K562 (cell line): ENCODE results near the gene POP7. TPM values are rescaled to one million over a fixed set of nuclear protein-coding genes. Genes with fewer than 3 reads are reported as not detected.
A peak's percentile ranks its signal among the peaks of the same experiment; 100 is the strongest.

Experiments used
- ASH1L ChIP-seq: fragments of 450-650 bp; IDR thresholded peaks from 2 replicates; pipeline ENCODE4 v1.6.1; 2018; ENCODE audit warnings: borderline replicate concordance, mild to moderate bottlenecking, low read depth; ENCODE audit not compliant: partially characterized antibody
- BACH1 ChIP-seq: fragments of 200-800 bp; sonication (Bioruptor generic); IDR thresholded peaks from 2 replicates; pipeline ENCODE4 v1.6.1; 2016; ENCODE audit warnings: missing genetic modification characterization, missing compliant biosample characterization
- CBFB ChIP-seq: sonication (generic); formaldehyde crosslinking; IDR thresholded peaks from 2 replicates; pipeline ENCODE4 v1.4.0; 2020; ENCODE audit warnings: mild to moderate bottlenecking, missing genetic modification reagents
- CEBPB ChIP-seq: fragments of 450-650 bp; IDR thresholded peaks from 2 replicates; pipeline ENCODE4 v1.6.1; 2016; ENCODE audit warnings: missing genetic modification characterization, missing compliant biosample characterization
- CHAMP1 ChIP-seq: fragments of 450-650 bp; IDR thresholded peaks from 2 replicates; pipeline ENCODE4 v1.6.1; 2016; ENCODE audit warnings: mild to moderate bottlenecking
- CHD2 ChIP-seq: IDR thresholded peaks from 2 replicates; pipeline ENCODE4 v1.6.1; 2011; ENCODE audit warnings: low read depth, low read length
- DMBX1 ChIP-seq: fragments of 250-450 bp; sonication (Bioruptor Pico); IDR thresholded peaks from 2 replicates; pipeline ENCODE4 v1.8.0; 2022; ENCODE audit warnings: inconsistent platforms, mild to moderate bottlenecking, moderate library complexity, borderline replicate concordance
- HIVEP1 ChIP-seq: fragments of 250-450 bp; sonication (Bioruptor Pico); IDR thresholded peaks from 2 replicates; pipeline ENCODE4 v1.4.0; 2020; ENCODE audit warnings: mild to moderate bottlenecking
- HNRNPL ChIP-seq: fragments of 200-400 bp; formaldehyde crosslinking; IDR thresholded peaks from 2 replicates; pipeline ENCODE4 v1.6.1; 2017; ENCODE audit warnings: low read depth, mild to moderate bottlenecking, low read length
- MYC ChIP-seq, 2 experiments: fragments of 250-450 bp in 1 of 2; sonication (Bioruptor Pico) in 1 of 2; IDR thresholded peaks; 2 replicates each; pipeline versions ENCODE4 v1.5.1 to v1.6.1; 2012 to 2021; ENCODE audit warnings: low read depth in 2 of 2, borderline replicate concordance in 1 of 2, improper control_type of control experiment in 1 of 2, low read length in 1 of 2, mild to moderate bottlenecking in 1 of 2, moderate library complexity in 1 of 2
- NR1H2 ChIP-seq: sonication (generic); formaldehyde crosslinking; IDR thresholded peaks from 2 replicates; pipeline ENCODE4 v1.4.0; 2020; ENCODE audit warnings: mild to moderate bottlenecking, missing genetic modification reagents
- PHB ChIP-seq: fragments of 250-450 bp; sonication (Bioruptor Pico); IDR thresholded peaks from 2 replicates; pipeline ENCODE4 v1.5.0; 2021
- POLR2H ChIP-seq: IDR thresholded peaks from 2 replicates; pipeline ENCODE4 v1.6.1; 2016; ENCODE audit warnings: missing genetic modification characterization, low read depth, mild to moderate bottlenecking, control low read depth, missing compliant biosample characterization, moderate library complexity
- RBM14 ChIP-seq: fragments of 200-400 bp; formaldehyde crosslinking; IDR thresholded peaks from 2 replicates; pipeline ENCODE4 v1.6.1; 2018; ENCODE audit warnings: low read depth, mild to moderate bottlenecking, low read length, moderate library complexity, borderline replicate concordance; ENCODE audit not compliant: insufficient read depth
- RBM22 ChIP-seq: fragments of 200-400 bp; formaldehyde crosslinking; IDR thresholded peaks from 2 replicates; pipeline ENCODE4 v1.6.1; 2018; ENCODE audit warnings: low read length, low read depth; ENCODE audit not compliant: poor library complexity, severe bottlenecking
- SMARCC2 ChIP-seq: fragments of 450-650 bp; IDR thresholded peaks from 2 replicates; pipeline ENCODE4 v1.6.1; 2017; ENCODE audit warnings: antibody characterized with exemption, moderate library complexity, mild to moderate bottlenecking, low read depth
- SUPT5H ChIP-seq: fragments of 450-650 bp; IDR thresholded peaks from 2 replicates; pipeline ENCODE4 v1.6.1; 2016
- TAF9B ChIP-seq: fragments of 450-650 bp; IDR thresholded peaks from 2 replicates; pipeline ENCODE4 v1.6.1; 2018; ENCODE audit warnings: mild to moderate bottlenecking; ENCODE audit not compliant: partially characterized antibody
- TCF3 ChIP-seq: sonication (generic); formaldehyde crosslinking; IDR thresholded peaks from 2 replicates; pipeline ENCODE4 v1.4.0; 2020; ENCODE audit warnings: mild to moderate bottlenecking, missing genetic modification reagents
- THRAP3 ChIP-seq: fragments of 450-650 bp; IDR thresholded peaks from 2 replicates; pipeline ENCODE4 v1.6.1; 2016; ENCODE audit warnings: mild to moderate bottlenecking, inconsistent platforms, borderline replicate concordance
- ZNF511 ChIP-seq: sonication (generic); formaldehyde crosslinking; IDR thresholded peaks from 2 replicates; pipeline ENCODE4 v1.8.0; 2022; ENCODE audit warnings: mild to moderate bottlenecking, missing genetic modification reagents
- polyA plus RNA-seq, 8 experiments: library from polyadenylated mRNA; depleted of rRNA in 4 of 8; stranded (reverse) in 5 of 8; unstranded in 3 of 8; fragments of >200 nt; fragmentation: Nextera tagmentation in 2 of 8; fragmentation: Illumina TruSeq in 1 of 8; extraction: Ambion mirVana in 2 of 8; extraction: Trizol in 1 of 8; gene quantifications; 2 replicates each; pipeline versions ENCODE4 v1.2.1 to v1.2.3, GENCODE V29; 2011 to 2014; ENCODE audit warnings: inconsistent platforms in 1 of 8, missing spikeins in 1 of 8
- total RNA-seq, 7 experiments: library from RNA; depleted of rRNA in 6 of 7; stranded (reverse); fragments of >200 nt in 6 of 7; fragmentation: Illumina TruSeq in 2 of 7; extraction: Trizol in 2 of 7; gene quantifications; 2 replicates each; pipeline versions ENCODE4 v1.2.1 to v1.2.3, GENCODE V29; 2011 to 2021; ENCODE audit warnings: low replicate concordance in 1 of 7
- TF ChIP-seq, protein P1 (sequence below): sonication (generic); formaldehyde crosslinking; IDR thresholded peaks from 2 replicates; pipeline ENCODE4 v1.8.1; 2023; ENCODE audit warnings: mild to moderate bottlenecking, missing genetic modification reagents
- TF ChIP-seq, protein P2 (sequence below): sonication (generic); formaldehyde crosslinking; IDR thresholded peaks from 2 replicates; pipeline ENCODE4 v1.8.0; 2022; ENCODE audit warnings: missing genetic modification reagents, mild to moderate bottlenecking, moderate library complexity, borderline replicate concordance

The POP7 gene
- total and polyA plus RNA-seq, 9 of the 15 experiments (the other 6 are each of a cell fraction or from before 2014, with no cell fraction given): 11.5 to 163 (median 68.9) TPM

- TF ChIP-seq, protein P1, sequence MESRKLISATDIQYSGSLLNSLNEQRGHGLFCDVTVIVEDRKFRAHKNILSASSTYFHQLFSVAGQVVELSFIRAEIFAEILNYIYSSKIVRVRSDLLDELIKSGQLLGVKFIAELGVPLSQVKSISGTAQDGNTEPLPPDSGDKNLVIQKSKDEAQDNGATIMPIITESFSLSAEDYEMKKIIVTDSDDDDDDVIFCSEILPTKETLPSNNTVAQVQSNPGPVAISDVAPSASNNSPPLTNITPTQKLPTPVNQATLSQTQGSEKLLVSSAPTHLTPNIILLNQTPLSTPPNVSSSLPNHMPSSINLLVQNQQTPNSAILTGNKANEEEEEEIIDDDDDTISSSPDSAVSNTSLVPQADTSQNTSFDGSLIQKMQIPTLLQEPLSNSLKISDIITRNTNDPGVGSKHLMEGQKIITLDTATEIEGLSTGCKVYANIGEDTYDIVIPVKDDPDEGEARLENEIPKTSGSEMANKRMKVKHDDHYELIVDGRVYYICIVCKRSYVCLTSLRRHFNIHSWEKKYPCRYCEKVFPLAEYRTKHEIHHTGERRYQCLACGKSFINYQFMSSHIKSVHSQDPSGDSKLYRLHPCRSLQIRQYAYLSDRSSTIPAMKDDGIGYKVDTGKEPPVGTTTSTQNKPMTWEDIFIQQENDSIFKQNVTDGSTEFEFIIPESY: peak; percentile 81; the same call in 1 of the 2 replicates
- TF ChIP-seq HIVEP1 (no peak), BACH1 (tag) (no peak), TAF9B (no peak), PHB (CRISPR knock-in tag) (no peak), MYC (IDR thresholded peaks at IDR 0.05; ENCODE audit: low read depth, low read length) (no peak), MYC (CRISPR knock-in tag; IDR thresholded peaks at IDR 0.05; ENCODE audit: borderline replicate concordance, low read depth) (no peak), SUPT5H (peak; percentile 47; the same call in 1 of the 2 replicates), HNRNPL (0 out of 2 replicates have a peak, but pooled peaks have one; percentile 31), NR1H2 (no peak), SMARCC2 (no peak), DMBX1 (CRISPR knock-in tag) (no peak), RBM14 (peak; percentile 74; the same call in 1 of the 2 replicates), TCF3 (no peak), CHAMP1 (no peak), CBFB (CRISPR knock-in tag) (no peak), THRAP3 (no peak), ZNF511 (CRISPR knock-in tag) (no peak), ASH1L (no peak), CEBPB (no peak), POLR2H (tag) (no peak), RBM22 (peak; percentile 93), CHD2 (no peak)
- TF ChIP-seq, protein P2, sequence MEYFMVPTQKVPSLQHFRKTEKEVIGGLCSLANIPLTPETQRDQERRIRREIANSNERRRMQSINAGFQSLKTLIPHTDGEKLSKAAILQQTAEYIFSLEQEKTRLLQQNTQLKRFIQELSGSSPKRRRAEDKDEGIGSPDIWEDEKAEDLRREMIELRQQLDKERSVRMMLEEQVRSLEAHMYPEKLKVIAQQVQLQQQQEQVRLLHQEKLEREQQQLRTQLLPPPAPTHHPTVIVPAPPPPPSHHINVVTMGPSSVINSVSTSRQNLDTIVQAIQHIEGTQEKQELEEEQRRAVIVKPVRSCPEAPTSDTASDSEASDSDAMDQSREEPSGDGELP (CRISPR knock-in tag): peak; percentile 35; the same call in 1 of the 2 replicates
Observed at GRCh38 chr7:100678291-100678984, 27.5 kb upstream of the POP7 start (continued).
